Endothelial cell of umbilical vein (primary cell): ENCODE results near the gene VWC2. TPM values are rescaled to one million over a fixed set of nuclear protein-coding genes. Genes with fewer than 3 reads are reported as not detected.

Experiments used
- BruUV-seq: library from RNA; stranded (reverse); fragments of 400-500 nt; replicated peaks from 2 replicates; lab custom pipeline; 2021; lab: Mats Ljungman, UMichigan
- CTCF ChIA-PET: fragments of 300-600, 350-600 bp; sonication (Branson Sonifier 250); formaldehyde crosslinking; loops from one replicate; lab custom pipeline; 2021; ENCODE audit warnings: antibody characterized with exemption, inconsistent platforms; lab: Charles Lee
- POLR2A ChIA-PET: fragments of 300-600, 350-600 bp; sonication (Branson Sonifier 250); formaldehyde crosslinking; loops from one replicate; lab custom pipeline; 2021; ENCODE audit warnings: antibody characterized with exemption, inconsistent platforms; lab: Charles Lee
- DNase-seq: peaks from one replicate; pipeline ENCODE4 v3.0.0-alpha.2; 2011; ENCODE audit warnings: low read depth, low spot score
- FAIRE-seq: peaks from 2 replicates; lab custom pipeline; 2011; peaks lifted over from hg19 to GRCh38; lab: Jason Lieb, UNC
- H2AFZ ChIP-seq: 2 replicates; pipeline ENCODE4 v1.6.0; 2012; ENCODE audit warnings: low read depth, low read length, control low read depth, inconsistent platforms
- H3K27ac ChIP-seq: 2 replicates; pipeline ENCODE4 v1.5.1; 2011; ENCODE audit warnings: low read depth, mild to moderate bottlenecking, control low read depth, low read length, moderate library complexity; ENCODE audit not compliant: insufficient read depth
- H3K27me3 ChIP-seq, 2 experiments: 2 replicates each; pipeline versions ENCODE4 v1.6.0 to v1.6.1; 2011; ENCODE audit warnings: low read length in 2 of 2, mixed read lengths in 1 of 2; ENCODE audit not compliant: control insufficient read depth in 2 of 2, insufficient read depth in 2 of 2
- H3K36me3 ChIP-seq, 2 experiments: 2 replicates in 1 of 2; 3 replicates in 1 of 2; pipeline ENCODE4 v1.5.1; 2011; ENCODE audit warnings: low read length in 2 of 2, mild to moderate bottlenecking in 1 of 2, moderate library complexity in 1 of 2; ENCODE audit not compliant: control insufficient read depth in 2 of 2, insufficient read depth in 2 of 2; ENCODE audit errors: extremely low read depth in 1 of 2
- H3K4me1 ChIP-seq: 3 replicates; pipeline ENCODE4 v1.5.1; 2011; ENCODE audit warnings: mild to moderate bottlenecking, low read length; ENCODE audit not compliant: control insufficient read depth, insufficient read depth; ENCODE audit errors: extremely low read depth
- H3K4me2 ChIP-seq: 2 replicates; pipeline ENCODE4 v1.6.1; 2011; ENCODE audit warnings: low read length, control low read depth, mixed read lengths; ENCODE audit not compliant: insufficient read depth
- H3K4me3 ChIP-seq, 3 experiments: fragments of 200-600 bp in 1 of 3; sonication (generic), shearing (Covaris generic) in 1 of 3; replicated peaks in 1 of 3; 2 replicates each; pipeline ENCODE4 v1.5.1; 2011 to 2016; ENCODE audit warnings: control low read depth in 3 of 3, low read length in 3 of 3, mild to moderate bottlenecking in 2 of 3, inconsistent platforms in 1 of 3, low read depth in 1 of 3, moderate library complexity in 1 of 3; ENCODE audit not compliant: insufficient read depth in 1 of 3
- H3K79me2 ChIP-seq: 2 replicates; pipeline ENCODE4 v1.6.0; 2012; ENCODE audit warnings: low read length, inconsistent platforms; ENCODE audit not compliant: control insufficient read depth, insufficient read depth
- H3K9ac ChIP-seq: replicated peaks from 2 replicates; pipeline ENCODE3; 2011; ENCODE audit warnings: low read length, control low read depth; ENCODE audit not compliant: insufficient read depth; ENCODE audit errors: extremely low read depth
- H3K9me1 ChIP-seq: replicated peaks from 3 replicates; pipeline ENCODE4 v1.6.0; 2011; ENCODE audit warnings: mild to moderate bottlenecking, low read length; ENCODE audit not compliant: control insufficient read depth, insufficient read depth; ENCODE audit errors: extremely low read depth
- H3K9me3 ChIP-seq: replicated peaks from 2 replicates; pipeline ENCODE4 v1.5.1; 2012; ENCODE audit warnings: low read length, inconsistent platforms; ENCODE audit not compliant: control insufficient read depth, insufficient read depth
- H4K20me1 ChIP-seq: replicated peaks from 2 replicates; pipeline ENCODE3; 2011; ENCODE audit warnings: mild to moderate bottlenecking, low read length; ENCODE audit not compliant: control insufficient read depth, insufficient read depth; ENCODE audit errors: extremely low read depth
- FOS ChIP-seq: IDR thresholded peaks from 2 replicates; pipeline ENCODE4 v1.6.1; 2011; ENCODE audit warnings: mild to moderate bottlenecking, low read length, moderate library complexity, borderline replicate concordance; ENCODE audit not compliant: insufficient read depth
- GATA2 ChIP-seq: IDR thresholded peaks from 2 replicates; pipeline ENCODE4 v1.7.0; 2011; ENCODE audit warnings: low read depth, mild to moderate bottlenecking, moderate library complexity, mixed read lengths, low read length; ENCODE audit not compliant: insufficient read length, insufficient read depth
- MAX ChIP-seq: IDR thresholded peaks from 2 replicates; pipeline ENCODE4 v1.6.1; 2011; ENCODE audit not compliant: insufficient read depth, insufficient read length
- MYC ChIP-seq: IDR thresholded peaks from one replicate; pipeline ENCODE4 v1.6.1; 2011; ENCODE audit warnings: mild to moderate bottlenecking, low read depth, low read length
- POLR2A ChIP-seq: IDR thresholded peaks from 2 replicates; pipeline ENCODE4 v1.6.1; 2012; ENCODE audit warnings: low read depth, mild to moderate bottlenecking, control low read depth, low read length
- dilution Hi-C: fragments of 300-500 bp; cut with MboI; formaldehyde crosslinking; loops from one replicate; pipeline ENCODE4 v1.15.0; 2019; ENCODE audit warnings: low sequenced_read_pairs; ENCODE audit not compliant: extremely low pct_ligation_motif_present
- intact Hi-C: fragments of 100-400 bp; cut with micrococcal nuclease; formaldehyde crosslinking; loops from one replicate; pipeline ENCODE4 v1.10.0; 2022
- polyA plus RNA-seq, 4 experiments: library from polyadenylated mRNA; depleted of rRNA in 3 of 4; stranded (reverse) in 3 of 4; unstranded in 1 of 4; fragments of >200 nt; gene quantifications; 2 replicates each; pipeline versions ENCODE4 v1.2.1 to v1.2.3, GENCODE V29; 2011 to 2012; ENCODE audit warnings: missing spikeins in 1 of 4
- total RNA-seq: library from RNA; stranded (reverse); gene quantifications from 2 replicates; pipeline ENCODE4 v1.2.3, GENCODE V29; 2021
- TF ChIP-seq, protein P1 (sequence below), 2 donors: IDR thresholded peaks; 1 replicate in 1 of 2; 2 replicates in 1 of 2; pipeline ENCODE4 v1.5.1; 2011; ENCODE audit warnings: low read length in 2 of 2, mild to moderate bottlenecking in 2 of 2, moderate library complexity in 2 of 2, control low read depth in 1 of 2, inconsistent platforms in 1 of 2, low read depth in 1 of 2; ENCODE audit not compliant: insufficient read depth in 1 of 2; ENCODE audit errors: extremely low read depth in 1 of 2

Gene VWC2
- total and polyA plus RNA-seq, 2 donors (not counting 3 experiments of a cell fraction or from before 2014, with no cell fraction given) = not detected

DNA sequence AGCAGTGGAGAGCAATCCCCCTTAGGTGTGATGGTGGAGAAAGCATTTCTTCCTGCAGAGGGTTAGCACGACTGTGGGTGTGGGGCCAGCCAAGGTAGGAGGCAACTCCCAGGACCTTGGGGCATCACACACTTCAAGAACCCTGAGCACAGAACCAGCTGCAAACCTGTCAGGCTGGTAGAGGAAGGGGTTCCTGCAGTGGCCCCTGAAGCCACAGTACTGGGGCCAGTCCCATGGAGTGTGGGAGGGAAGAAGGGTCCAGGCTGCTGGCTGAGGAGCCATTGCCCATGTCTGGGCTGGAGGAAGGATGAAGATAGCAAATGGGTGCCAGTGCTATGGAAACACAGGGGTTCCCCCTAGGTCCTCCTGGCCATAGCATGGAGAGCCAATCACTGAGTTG lies 110.5 kb downstream of the VWC2 start:
- TF ChIP-seq FOS (no peak), MYC (no peak), MAX (no peak), GATA2 (no peak), POLR2A (no peak)
- TF ChIP-seq, protein P1, sequence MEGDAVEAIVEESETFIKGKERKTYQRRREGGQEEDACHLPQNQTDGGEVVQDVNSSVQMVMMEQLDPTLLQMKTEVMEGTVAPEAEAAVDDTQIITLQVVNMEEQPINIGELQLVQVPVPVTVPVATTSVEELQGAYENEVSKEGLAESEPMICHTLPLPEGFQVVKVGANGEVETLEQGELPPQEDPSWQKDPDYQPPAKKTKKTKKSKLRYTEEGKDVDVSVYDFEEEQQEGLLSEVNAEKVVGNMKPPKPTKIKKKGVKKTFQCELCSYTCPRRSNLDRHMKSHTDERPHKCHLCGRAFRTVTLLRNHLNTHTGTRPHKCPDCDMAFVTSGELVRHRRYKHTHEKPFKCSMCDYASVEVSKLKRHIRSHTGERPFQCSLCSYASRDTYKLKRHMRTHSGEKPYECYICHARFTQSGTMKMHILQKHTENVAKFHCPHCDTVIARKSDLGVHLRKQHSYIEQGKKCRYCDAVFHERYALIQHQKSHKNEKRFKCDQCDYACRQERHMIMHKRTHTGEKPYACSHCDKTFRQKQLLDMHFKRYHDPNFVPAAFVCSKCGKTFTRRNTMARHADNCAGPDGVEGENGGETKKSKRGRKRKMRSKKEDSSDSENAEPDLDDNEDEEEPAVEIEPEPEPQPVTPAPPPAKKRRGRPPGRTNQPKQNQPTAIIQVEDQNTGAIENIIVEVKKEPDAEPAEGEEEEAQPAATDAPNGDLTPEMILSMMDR (IDR thresholded peaks at IDR 0.05; ENCODE audit: extremely low read depth in 1 of 2, insufficient read depth in 1 of 2, low read depth in 1 of 2, low read length in 2 of 2) = no peak
- H3K79me2 ChIP-seq = no peaks in the 10 kb centered on the region
- no peak overlapping the region for H3K4me3 ChIP-seq
- no peak overlapping the region for H3K27ac ChIP-seq
- H3K4me2 ChIP-seq = no peak overlapping the region
- dilution Hi-C loops (no loop called here), intact Hi-C loops (no loop called here)
- peaks cover 5% of the 10 kb centered on the region for H3K9me3 ChIP-seq
- ChIA-PET POLR2A (no interaction called here), CTCF (no interaction called here)
- no peaks in the 10 kb centered on the region for H3K36me3 ChIP-seq
- no peak for DNase-seq
- FAIRE-seq = no peak
- H3K27me3 ChIP-seq = no peaks in the 10 kb centered on the region
- H3K9ac ChIP-seq = no peak overlapping the region
- BruUV-seq = no TSS peak
- H4K20me1 ChIP-seq = no peaks in the 10 kb centered on the region
- no peaks in the 10 kb centered on the region for H3K9me1 ChIP-seq
- H3K4me1 ChIP-seq = no peaks in the 10 kb centered on the region
- H2AFZ ChIP-seq = no peak overlapping the region
